Activated CD4-positive, alpha-beta T cell treated with anti-CD3 and anti-CD28 coated beads, Interleukin-2, amount 50 U/mL, for 48 hours (primary cell): Measurements from ENCODE around the gene PDLIM3.
"Not testable (repeated sequence)": the region's sequence is repeated elsewhere in the genome, so short reads cannot be mapped to it uniquely, and the experiment has no call there.

ENCODE experiments used
- DNase-seq, 2 experiments: peaks; one replicate each; pipeline ENCODE4 v3.0.0-alpha.2; 2020

PDLIM3 gene

DNA sequence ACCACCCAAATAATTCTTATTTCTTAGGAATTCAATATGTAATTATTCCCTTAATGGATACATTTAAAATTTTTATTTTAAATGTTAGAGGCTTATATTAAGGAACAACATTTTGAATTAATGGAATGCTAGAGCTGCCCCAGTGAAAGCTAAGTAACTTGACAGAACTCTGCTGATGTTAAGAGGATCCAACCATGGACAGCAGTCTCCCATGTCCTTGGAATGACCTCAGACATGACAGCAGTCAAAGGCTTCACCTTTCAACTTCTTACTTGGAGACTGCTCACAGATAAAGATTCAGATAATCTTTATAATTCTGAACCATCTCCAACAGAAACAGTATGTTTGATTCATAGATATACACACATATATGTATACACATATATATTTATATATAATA lies 17.2 kb downstream of the PDLIM3 start:
- no peak for DNase-seq

DNA sequence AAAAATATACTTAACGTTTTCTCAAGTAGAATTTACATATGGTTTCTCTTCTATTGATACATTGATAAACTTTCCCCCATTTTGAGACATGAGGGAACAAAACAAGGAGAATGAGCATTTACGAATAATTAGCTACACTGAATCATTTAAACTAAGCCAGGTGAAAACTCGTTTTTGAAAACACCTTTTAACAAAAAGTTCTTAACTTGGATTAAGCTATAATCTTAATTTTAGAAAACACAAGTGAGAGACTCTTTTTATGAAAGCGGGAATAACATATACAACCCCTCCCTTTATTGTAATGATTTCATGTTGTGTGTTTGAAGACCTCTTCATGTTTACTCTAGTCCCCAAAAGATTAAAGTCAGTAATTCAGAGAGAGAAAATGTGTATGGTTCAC lies 20.1 kb downstream of the PDLIM3 start:
- no peak for DNase-seq

DNA sequence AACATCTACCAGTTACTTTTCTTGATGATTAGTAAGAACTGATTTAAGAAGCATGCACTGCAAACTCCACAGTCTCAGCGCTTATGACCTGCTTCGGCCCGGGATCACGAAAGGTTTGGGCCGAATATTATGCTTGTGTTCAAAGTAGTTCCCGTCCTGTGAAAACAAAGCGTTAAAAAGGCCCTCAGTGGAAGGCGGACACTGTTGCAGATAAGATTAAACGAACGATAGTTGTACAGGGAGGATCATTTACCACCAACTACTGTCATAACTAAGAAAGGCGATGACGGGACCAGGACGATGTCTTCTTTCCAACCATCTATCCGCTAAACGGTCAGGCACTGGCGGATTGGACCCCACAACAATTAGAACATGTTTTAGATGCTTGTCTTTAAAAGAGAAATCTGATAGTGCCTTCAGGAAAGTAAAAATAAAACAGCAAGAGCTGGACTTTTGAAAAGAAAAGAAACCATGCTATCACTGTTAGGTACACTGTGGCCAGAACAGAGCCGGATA lies 21.1 kb downstream of the PDLIM3 start:
- DNase-seq, result no peak

DNA sequence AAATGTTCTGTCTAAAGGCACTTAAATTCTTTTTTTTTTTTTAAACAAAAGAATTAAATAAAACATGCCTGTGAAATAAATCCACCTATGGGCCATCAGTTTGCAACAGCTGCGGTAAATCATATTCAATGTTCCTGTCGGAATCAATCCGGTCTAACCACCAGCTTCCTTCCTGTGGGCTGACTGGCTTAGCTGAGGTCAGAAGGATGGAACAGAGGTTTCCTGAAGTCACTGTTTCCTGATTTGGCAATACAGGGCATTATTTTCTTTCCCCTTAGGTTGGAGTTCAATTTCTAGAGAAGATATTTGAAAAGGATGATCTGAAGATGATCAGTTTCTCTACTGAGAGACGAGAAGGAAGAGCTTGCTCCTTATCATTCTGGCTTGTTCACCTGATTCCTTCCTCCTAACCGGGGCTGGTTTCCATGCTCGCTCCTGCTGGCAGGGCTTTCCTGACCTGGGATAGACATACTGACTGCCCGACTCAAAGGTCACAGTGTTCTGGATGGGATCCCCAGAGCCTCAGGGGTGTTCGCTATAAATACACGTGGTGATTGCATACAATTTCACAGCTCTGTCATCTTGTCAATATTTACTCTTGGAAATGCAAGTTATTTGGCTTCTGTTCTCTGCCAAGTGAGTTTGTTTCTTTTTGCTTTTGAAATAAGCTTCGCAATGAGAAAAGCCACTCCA lies 21.7 kb downstream of the PDLIM3 start:
- peak in 1 of 2 experiments; percentile 21 for DNase-seq

DNA sequence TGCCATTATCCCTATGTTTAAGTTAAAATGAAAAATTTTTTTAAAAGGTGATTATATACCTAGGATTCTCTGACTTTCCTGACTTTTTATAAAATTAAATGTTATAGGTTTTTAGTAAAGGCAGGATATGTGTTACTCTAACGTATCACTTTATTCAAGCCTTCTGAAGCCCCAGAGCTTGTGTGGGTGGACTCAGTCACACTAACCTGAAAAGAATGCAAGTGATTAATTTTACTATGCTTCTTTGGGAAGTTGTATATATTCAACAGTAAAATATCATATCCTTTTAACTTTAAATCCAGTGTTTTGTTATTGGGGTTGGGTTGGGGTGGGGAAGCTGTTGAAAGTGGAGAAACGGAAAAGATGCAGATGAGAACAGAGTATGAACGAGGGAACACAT lies 22.8 kb downstream of the PDLIM3 start:
- DNase-seq, result no peak

DNA sequence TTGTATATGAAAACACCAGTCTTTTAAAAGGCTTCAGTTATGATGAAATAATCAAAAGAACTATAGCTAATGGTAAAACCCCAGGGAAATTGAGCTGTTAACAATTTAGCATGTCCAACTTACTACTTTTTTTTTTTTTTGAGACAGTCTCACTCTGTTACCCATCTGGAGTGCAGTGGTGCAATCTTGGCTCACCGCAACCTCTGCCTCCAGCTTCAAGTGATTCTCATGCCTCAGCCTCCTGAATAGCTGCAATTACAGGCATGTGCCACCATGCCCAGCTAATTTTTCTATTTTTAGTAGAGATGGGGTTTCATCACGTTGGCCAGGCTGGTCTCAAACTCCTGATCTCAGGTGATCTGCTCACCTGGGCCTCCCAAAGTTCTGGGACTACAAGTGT lies 24.1 kb downstream of the PDLIM3 start:
- not testable (repeated sequence) for DNase-seq

DNA sequence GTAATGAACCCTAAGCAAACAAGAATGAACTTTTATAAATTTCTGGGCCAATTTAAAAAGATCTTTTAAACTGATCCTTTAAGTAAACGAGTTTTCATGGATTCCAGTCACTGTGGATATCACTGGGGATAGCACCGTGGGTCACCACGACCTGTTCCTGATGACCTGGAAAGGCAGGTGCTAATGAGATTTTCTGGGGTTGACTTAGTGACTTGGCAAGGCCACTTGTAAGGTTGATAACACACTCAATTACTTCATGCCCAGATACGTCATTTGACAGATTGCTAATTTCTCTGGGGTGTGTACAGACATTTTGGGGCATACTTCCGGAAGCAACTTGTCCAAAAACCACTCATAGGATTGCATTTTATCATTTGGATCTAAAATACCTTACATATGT lies 24.5 kb downstream of the PDLIM3 start:
- DNase-seq, result no peak

DNA sequence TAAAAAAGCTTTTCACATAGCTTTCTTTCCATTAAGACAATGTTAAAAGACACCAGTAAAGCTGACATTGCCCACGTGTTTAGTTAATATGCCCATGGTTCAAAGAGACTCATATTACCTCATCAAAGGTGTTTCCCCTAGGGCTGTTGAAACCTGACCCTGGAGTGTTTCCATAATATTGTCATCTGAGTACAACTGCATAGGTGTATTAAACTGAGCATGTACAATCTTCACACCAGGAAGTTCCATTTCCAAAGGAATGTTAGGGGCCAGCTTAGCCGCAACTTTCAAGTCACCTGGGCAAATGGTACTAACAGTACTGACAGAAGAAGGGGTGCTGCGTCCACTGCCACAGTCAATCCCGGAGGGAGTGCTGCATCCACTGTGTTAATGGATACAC lies 27.1 kb downstream of the PDLIM3 start:
- DNase-seq, result no peak

DNA sequence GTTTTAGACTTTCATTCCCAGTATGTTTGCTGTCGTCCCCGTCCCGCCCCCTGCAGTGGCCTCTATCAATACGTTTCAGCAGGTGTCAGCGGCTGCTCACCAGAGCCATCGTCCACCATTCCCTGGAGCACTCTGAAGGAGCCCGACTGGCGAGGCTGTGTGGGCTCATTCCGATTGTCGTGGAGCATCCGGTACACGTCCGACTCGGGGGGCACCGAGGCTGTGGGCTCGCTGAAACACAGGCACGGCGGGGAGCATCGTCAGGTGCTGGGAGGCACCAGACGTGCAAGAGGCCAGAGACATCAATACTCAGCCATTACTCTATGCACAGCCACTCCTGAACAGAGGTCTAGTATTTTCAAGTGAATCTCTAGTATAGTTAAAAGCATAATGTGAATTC lies 28.9 kb downstream of the PDLIM3 start:
- DNase-seq, result no peak

DNA sequence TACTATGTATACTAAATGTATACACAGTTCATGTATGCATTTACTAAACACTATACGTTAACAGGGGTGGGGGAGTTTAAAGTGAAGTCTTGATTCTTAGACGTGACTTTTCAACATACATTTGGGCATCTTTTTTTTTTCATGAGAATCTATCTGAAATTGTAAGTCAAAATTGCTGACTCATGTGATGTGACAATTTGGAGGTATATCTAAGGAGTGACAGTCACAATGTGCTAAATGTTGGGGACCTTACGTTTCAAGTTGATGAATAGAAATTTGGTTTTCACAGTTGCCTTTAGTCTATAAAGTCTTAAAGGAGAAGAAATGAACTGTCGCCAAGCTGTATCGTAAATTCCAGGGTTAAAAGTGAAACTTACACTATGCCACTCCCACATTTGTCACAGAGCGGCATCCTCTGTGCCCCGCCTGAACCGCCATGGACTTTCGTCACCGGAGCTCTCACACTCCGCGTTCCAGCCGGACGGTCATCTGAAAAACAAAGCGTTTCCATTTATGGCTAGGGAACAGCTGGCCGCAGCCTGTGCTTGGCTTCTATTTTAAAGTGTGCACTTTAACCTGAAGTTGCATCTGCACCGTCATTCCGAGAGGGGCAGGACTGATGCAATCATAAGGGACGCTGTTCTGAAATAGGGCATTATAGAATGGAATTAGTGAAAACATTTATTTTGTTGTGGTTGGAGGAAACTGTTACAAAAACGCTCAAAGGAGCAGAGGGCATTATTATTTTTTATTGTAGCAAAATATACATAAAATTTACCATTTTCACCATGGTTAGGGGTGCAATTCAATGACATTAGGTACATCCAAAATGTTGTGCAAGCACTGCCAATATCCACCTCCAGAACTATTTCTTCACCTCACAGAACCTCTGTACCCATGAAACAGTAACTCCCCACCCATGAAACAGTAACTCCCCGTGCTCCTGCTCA lies 30.9 kb downstream of the PDLIM3 start:
- no peak for DNase-seq

DNA sequence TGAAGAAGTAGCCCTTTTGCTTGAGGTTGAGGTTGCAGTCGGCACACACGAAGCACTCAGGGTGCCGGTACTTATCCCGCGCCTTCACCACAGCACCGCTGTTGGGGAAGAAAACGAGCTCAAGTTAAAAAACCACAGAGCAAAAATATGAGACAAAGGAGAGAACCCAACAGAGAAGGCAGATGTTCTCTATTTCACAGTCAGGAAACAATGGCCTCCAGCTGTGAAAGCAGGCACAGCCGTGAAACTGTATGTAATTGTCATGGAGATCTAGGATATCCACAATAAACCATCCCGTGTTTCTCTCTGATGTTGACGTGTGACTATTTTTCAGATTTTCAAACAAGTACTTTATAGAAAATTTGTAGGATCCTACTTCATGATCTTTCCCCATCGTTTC lies 32.9 kb downstream of the PDLIM3 start:
- DNase-seq, result no peak

DNA sequence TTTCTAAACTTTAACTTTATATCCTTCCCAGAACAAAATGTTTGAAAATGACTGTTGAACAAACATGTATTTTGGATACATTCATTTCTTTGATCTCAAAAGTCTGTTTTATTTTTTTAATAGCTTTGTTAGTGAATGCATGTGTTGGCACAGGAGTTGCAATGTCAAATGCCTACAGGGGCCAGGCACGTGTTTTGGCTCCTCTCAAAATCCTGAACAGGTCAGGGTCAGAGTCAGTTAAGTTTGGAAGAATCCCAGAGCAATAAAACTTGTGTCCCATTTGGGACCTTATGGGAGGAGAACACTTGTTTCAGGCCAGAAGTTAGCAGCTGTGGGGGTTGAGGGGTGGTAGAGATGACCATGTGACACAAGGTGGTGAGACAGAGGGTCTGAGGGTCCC lies 34.7 kb downstream of the PDLIM3 start:
- no peak for DNase-seq

DNA sequence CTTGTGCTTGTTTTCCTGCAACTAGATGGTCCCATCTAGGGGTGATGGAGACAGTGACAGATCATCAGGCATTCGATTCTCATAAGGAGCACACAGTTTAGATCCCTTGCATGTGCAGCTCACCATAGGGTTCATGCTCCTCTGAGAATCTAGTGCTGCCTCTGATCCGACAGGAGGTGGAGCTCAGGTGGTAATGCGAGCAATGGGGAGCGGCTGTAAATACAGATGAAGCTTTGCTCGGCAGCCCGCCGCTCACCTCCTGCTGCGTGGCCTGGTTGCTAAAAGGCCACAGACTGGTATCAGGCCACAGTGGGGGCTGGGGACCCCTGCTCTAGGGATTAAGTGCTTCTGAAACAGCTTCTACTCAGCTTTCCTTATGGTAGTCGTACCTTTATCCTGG lies 35.3 kb downstream of the PDLIM3 start:
- DNase-seq, result no peak

DNA sequence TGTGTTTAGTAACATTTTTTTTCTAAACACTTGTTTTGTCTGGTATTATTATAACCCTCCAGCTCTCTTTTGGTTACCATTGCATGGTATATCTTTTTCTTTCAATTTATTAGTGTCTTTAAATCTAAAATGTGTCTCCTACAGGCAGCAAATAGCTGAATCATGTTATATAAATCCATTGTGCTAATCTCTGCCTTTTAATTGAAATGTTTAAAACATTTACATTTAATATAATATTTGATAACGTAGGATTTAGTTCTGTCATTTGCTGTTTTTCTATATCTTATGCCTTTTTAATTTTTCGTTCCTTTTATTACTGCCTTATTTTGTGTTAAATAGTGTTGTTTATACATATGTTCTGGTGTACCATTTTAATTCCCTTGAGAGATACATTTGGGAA lies 46.7 kb downstream of the PDLIM3 start:
- no peak for DNase-seq

DNA sequence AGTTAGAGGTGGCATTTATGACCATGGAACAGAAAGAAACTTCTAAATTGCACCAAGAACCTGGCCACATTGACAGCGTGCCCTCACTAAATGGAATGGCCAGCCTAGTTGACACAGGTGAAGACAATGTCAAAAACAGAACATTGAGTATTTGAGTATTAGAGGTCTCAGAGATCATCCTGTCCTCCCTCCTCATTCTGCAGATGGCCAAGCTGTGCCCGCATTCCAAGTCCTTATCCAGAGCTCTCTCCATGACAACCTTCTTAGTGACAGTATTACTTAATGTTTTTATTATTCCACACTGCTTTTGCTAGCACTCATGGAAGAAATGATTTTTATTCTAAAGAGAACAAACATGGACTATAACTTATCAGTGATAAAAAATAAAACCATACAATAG lies 53.9 kb downstream of the PDLIM3 start:
- DNase-seq, result no peak

DNA sequence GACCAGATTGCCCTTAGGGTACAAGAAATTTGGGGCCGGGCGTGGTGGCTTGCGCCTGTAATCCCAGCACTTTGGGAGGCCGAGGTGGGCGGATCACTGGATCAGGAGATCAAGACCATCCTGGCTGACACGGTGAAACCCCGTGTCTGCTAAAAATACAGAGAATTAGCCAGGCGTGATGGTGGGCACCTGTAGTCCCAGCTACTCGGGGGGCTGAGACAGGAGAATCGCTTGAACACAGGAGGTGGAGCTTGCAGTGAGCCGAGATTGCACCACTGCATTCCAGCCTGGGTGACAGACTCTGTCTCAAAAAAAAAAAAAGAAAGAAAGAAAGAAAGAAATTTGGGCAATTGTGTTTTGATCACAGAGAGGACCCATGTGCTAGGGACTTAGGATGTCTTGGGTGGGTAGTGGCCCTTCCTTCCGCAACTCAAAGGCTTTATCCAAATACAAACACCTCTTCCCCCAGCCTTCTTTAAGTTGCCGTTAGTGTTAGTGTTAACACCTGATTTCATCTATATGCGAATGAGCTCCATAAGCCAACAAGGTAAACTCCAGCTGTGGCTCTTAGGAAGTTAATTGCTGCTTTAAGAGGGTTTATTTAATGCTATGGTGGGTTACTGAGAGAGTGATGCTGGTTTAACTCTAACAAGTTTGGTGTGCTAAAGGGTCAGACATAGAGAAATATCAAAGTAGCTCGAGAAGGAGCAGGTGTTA lies 55.1 kb downstream of the PDLIM3 start:
- DNase-seq, result no peak

DNA sequence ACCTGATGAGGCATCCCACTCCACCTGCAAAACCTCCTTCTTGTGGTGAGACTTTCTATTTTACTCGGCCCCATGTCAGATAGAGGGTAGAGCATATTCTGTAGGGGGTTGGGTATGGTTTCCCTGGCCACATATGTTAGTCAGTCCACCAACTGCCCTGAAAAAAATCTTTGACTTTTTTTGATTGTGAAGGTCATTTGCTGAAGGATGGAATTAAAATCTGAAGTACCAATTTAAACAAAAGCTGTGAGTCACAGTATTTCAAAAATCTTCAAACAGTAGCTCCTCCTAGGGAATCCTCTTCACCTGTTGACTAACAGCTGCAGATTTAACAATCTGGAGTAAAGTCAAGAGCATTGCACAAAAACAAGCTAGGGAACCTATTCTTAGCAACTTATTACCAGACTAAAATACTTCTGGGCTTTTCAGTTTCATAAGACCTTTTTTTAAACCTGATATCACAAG lies 55.8 kb downstream of the PDLIM3 start:
- no peak for DNase-seq

DNA sequence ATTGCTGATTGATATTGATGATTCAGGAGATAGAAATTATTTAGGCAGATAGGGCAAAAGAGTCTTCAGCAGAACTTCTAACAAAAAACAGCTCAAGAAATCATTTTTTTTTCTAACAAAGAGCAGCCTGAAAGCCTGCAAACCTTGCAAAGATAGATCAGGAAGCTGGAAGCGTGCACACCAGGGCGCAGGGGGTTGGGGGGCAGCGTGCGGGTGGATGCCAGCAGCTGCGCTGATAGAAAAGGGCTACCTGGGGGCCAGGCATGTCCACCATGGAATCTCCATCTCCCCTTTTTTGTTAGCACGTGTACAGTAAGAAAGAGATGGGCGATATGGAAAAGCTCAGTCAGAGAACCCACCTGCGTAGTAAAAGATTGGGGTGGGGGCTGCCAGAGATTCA lies 62.1 kb downstream of the PDLIM3 start:
- DNase-seq, result no peak

DNA sequence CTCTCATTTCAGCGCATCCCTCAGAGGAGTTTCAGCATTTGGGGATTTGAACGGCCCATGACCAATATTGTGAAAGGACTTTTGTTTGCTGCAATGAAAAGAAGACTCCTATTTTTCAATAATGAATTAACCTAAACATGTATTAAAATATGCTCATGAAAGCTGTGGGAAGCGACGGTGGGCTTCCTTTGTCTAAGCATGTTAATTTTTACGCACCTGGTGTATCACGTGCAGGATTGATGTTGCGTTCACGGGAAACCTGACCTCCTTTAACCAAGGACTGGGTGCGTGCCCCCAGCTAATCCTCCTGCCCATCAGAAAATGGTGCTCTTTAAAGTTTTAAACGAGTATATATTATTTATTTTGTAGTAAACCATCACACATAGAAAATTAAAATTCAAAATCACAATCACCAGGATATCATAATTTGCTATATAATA lies 63.2 kb downstream of the PDLIM3 start:
- DNase-seq, result no peak

DNA sequence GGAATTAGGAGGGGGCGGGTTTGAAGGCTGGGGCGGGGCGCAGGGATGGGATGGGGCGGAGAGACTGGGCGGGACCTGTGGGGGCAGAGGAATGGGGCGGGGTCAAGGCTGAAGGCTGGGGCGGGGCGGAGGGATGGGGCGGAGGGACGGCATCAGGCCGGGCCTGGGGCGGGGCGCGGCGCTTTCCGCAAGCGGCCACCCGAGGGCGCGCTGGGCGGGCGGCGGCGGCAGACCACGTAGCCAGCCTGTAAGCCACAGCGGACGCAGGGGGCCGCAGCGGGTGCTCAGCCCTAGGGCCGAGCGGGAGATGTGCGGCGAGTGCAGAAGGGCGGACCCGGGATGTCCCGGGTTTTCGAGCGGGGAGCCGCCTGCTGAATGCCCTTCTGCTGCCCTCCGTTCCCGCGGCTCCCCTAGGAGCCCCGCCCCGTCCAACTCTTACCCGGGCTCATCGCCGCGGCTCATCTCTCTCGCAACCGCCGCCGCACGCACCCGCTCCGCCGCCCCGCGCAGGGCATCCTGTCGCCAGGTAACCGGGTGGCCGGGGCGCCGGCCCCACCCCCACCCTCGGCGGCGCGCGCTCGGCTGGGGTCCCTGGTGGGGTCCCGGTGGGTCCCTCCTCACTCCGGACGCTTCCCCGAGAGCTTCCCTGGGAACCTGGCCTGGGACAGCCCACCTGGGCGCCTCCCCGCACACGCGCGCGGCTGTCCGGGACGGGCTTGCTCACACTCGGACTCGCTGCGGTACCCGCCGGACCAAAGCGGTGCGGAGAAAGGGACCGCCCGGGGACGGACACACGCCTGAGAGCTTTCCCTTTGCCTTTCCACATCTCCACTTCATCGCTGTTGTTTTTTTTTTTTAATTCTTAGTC lies 63.8 kb downstream of the PDLIM3 start, which contains the start of gene CCDC110:
TSS of gene CCDC110 (minus strand) at position 499 of the 868 bp plus-strand sequence. CDS start at position 449, 50 bp downstream.
- peak; percentile 92 for DNase-seq

DNA sequence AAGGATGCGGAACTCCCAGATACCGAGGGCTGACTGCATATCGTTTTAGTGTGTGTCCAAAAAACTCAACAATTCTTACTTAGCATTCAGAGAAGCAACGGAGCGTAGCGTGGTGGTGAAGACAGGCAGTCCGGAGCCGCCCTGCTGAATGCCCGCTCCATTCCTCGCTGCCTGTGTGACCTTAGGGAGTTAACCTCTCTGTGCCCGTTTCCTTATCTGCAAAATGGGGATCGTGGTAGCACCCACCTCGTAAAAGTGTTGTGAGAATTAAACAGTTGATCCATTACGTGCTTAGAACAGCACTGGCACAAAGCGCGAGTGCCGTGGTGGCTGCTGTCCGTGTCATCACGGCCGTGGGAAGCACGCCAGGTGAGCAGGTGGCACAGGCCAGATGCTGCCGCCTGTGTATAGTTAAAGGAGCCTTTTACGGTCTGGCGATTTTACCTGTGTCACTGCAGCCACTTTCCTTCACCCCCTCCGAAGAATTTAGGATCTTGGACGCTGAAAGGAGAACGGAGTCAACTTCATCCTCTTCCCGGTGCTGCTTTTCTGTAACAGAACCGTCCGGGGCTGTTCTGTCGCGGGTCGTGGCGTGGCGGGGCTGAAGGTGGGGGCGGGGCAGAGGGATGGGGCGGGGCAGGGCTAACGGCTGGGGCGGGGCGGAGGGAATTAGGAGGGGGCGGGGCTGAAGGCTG lies 64.7 kb downstream of the PDLIM3 start:
- DNase-seq, result no peak
